ENCODE data around the gene METAP1D. TPM values are rescaled to one million over a fixed set of nuclear protein-coding genes. Genes with fewer than 3 reads are reported as not detected.

Gene METAP1D
- total RNA-seq, 2 donors from 2014 or later: 11.6 to 13.6 TPM

DNA sequence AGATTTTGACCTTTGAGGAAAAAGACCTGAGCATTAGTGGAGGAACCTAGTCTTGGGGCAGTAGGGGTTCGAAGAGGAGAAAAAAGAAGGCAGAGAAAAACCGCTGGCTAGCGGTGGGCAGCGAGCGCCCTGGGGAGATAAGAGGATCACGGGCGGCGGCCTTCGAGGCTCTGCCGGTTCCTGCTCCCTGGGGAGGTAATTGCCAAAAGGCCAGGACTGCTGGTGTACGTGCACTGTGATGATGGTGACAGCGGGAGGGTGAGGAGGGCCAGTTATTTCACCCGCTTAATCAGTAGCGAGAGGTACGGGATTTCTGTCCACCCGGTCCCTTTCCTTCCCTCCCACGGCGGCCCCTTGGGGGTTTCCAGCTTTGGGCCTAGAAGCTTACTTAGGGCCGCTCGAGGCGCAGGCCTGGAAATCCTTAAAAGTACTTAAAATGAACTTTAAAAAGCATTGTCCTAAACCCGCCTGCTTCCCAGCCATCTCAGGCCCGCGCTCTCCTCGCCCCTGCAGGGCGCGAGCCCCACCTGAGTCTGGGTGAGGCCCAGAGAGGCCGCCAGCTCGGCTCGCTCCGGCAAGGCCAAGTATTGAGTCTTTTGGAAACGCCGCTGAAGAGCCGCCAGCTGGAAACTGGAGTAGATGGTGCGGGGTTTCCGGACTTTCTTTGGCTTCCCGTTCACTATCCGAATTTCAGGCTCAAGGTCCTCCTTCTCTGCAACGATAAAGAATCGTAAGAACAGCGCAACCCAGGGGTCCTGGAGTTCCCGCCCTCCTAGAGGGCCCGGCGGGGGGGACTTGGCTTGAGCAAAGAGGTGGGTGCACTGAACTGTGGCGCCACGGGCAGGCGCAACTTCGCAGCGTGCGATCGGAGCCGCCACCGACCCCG, 101.4 kb downstream of the METAP1D start:
- WGBS: 16% methylated on average over 44 of the region's 54 CpGs
- DNase-seq (ENCODE audit: low spot score): no peak
- no peak overlapping the region for H3K27ac ChIP-seq
- H3K4me1 ChIP-seq (replicated peaks): peaks cover 11% of the 10 kb centered on the region
- peaks cover 66% of the 10 kb centered on the region for H3K27me3 ChIP-seq (replicated peaks; ENCODE audit: insufficient read depth)
- H3K36me3 ChIP-seq: no peaks in the 10 kb centered on the region
- no peak for TF ChIP-seq POLR2AphosphoS5 (IDR thresholded peaks at IDR 0.05)
- no peak for TF ChIP-seq POLR2A (IDR thresholded peaks at IDR 0.05)
- H3K9me3 ChIP-seq: no peaks in the 10 kb centered on the region
- no peak overlapping the region for H3K4me3 ChIP-seq
- intact Hi-C loops (cut with DNase I): loop anchor here (10.0 kb wide), 1 partner anchor 526 kb away; no protein-coding TSS in a partner anchor

DNA sequence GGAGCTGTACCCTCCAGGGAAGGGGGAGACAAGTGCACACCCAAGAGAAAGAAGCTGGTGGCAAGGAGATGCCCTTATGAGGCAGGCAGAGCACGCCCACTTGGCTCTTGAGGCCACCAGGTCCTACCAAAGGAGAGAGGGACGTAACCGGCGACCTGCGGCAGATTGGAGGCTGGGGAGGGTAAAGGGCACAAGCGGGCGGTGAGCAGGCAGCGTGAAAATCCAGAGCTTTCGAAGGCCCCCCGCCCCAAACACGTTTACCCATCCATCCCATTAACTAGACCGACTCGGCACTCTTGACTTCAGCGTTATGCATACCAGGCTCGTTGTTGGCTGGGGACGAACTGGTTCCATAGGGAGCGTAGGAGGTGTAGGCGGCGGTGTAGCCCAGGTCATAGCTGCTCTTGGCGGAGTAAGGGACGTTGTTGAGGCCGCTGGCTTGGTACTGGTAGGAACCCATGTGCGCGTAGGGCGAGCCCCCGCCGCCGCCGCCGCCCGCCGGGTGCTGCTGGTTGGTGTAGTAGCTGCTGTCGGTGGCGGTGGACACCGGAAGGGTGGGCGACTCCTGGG, 102.2 kb downstream of the METAP1D start:
- TF ChIP-seq POLR2AphosphoS5 (IDR thresholded peaks at IDR 0.05) (no peak), POLR2A (IDR thresholded peaks at IDR 0.05) (no peak)
- TF ChIP-seq, protein P1, sequence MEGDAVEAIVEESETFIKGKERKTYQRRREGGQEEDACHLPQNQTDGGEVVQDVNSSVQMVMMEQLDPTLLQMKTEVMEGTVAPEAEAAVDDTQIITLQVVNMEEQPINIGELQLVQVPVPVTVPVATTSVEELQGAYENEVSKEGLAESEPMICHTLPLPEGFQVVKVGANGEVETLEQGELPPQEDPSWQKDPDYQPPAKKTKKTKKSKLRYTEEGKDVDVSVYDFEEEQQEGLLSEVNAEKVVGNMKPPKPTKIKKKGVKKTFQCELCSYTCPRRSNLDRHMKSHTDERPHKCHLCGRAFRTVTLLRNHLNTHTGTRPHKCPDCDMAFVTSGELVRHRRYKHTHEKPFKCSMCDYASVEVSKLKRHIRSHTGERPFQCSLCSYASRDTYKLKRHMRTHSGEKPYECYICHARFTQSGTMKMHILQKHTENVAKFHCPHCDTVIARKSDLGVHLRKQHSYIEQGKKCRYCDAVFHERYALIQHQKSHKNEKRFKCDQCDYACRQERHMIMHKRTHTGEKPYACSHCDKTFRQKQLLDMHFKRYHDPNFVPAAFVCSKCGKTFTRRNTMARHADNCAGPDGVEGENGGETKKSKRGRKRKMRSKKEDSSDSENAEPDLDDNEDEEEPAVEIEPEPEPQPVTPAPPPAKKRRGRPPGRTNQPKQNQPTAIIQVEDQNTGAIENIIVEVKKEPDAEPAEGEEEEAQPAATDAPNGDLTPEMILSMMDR (IDR thresholded peaks at IDR 0.05): no peak
- 5% methylated on average over 24 of the region's 36 CpGs for WGBS
- no peak for DNase-seq (ENCODE audit: low spot score)
- H3K27ac ChIP-seq: no peak overlapping the region
- H3K9me3 ChIP-seq: no peaks in the 10 kb centered on the region
- no peaks in the 10 kb centered on the region for H3K36me3 ChIP-seq
- peaks cover 10% of the 10 kb centered on the region for H3K4me1 ChIP-seq (replicated peaks)
- peak overlapping the region in 1 of 2 donors; percentile 37 for H3K4me3 ChIP-seq
- H3K27me3 ChIP-seq (replicated peaks; ENCODE audit: insufficient read depth): peaks cover 62% of the 10 kb centered on the region
- intact Hi-C loops (cut with DNase I): loop anchor here (10.0 kb wide), 1 partner anchor 527 kb away; no protein-coding TSS in a partner anchor

DNA sequence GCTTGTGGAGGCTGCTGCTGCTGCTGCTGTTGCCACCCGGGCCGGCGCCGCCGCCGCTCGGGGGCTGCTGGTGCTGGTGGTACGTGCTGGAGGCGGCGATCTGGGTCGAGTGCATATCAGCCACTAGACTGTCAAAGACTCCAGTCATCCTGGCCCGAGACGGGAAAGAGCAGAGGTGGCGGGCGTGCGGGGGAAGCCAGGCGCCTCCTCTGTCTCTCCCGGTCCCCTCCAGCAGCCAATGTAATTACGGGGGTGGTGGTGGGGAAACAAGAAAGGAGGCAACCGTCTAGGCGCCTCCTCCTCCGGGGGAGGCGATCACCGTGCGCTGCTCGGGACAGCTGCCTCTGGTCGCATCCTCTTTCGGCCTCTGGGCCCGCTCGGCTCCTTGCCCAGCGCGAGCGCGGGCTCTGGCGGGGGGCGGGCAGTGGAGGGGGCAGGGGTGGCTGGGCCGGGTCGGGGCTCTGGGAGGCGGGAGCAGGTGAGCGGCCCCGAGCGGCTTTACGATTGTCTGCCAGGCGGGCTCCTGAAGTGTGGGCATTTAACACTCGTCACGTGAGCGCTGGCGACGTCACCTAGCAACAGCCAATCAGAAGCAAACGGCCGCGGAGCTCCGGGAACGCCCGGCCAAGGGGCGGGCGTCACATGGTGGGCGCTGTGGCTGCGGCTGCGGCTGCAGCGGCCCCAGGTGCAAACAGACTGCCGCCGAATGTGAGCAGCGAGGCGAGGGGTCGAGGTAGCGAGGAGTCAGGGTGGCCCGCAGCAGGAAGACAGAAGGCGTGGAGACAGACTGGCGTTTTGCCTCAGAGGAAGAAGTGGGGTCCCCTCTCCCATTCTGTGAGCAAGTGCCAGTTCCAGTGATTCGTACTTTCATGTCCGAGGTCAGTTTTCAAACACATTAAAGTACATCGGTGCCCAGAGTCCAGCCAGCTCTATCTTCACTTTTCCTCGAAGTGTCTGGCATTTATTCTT, 102.9 kb downstream of the METAP1D start, which contains the start of gene DLX2:
DLX2 (minus strand) TSS at position 510 of the 969 bp plus-strand sequence; CDS start at position 148, 362 bp downstream.
- Histone ChIP-seq H3K4me1 (replicated peaks) (peaks cover 7% of the 10 kb centered on the region), H3K9me3 (no peaks in the 10 kb centered on the region), H3K36me3 (no peaks in the 10 kb centered on the region), H3K4me3 (peak within 1 kb of the TSS; percentile 18 to 37), H3K27me3 (replicated peaks; ENCODE audit: insufficient read depth) (peaks cover 59% of the 10 kb centered on the region), H3K27ac (no peak within 1 kb of the TSS)
- DNase-seq (ENCODE audit: low spot score): peak; percentile 63
- TF ChIP-seq POLR2A (IDR thresholded peaks at IDR 0.05): no peak
- TF ChIP-seq POLR2AphosphoS5 (IDR thresholded peaks at IDR 0.05): peak; percentile 56
- TF ChIP-seq, protein P1 (IDR thresholded peaks at IDR 0.05): no peak
- WGBS: 1% methylated on average over 73 of the region's 74 CpGs
- intact Hi-C loops (cut with DNase I): loop anchor here (10.0 kb wide), 1 partner anchor 528 kb away; no protein-coding TSS in a partner anchor

DNA sequence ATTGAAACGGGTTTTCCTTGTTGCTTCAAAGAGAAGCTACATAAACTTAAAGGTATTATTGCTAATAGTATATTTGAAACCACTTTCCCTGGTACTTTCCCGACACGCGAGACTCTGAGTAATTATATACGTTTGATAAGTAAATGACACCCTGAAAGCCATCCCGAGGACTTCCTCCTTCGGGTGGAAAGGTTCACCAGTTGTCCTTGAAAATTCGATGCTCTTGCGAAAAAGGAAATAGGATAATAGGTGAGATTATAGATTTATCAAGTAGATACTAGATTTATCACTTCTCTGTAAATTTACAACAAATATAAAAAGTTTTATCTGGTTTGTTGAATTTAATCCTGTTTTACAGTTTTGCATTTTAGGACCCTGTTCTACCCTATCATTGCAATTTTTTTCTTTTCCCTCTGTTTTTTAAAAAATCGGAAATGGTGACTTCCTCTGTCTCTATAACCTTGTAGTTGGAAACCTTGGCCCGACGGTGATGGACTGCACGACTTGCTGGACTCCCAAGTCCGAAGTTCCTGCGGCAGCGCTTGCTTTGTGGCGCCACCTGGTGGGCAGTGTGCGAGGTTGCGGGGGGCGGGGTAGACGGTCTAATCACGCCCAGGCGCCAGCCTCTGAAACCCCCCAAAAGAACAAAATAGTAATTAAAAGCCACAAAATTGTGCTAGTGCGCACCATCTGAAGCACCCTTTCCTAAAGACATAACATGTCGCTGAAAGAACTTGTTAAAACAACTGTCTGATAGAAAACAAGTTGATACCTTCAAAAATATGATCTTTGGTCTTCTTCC, 103.9 kb downstream of the METAP1D start:
- no peaks in the 10 kb centered on the region for H3K9me3 ChIP-seq
- H3K27me3 ChIP-seq (replicated peaks; ENCODE audit: insufficient read depth): peaks cover 53% of the 10 kb centered on the region
- 4% methylated on average over 25 of the region's 25 CpGs for WGBS
- intact Hi-C loops (cut with DNase I): loop anchor here (10.0 kb wide), 1 partner anchor 529 kb away; no protein-coding TSS in a partner anchor
- H3K36me3 ChIP-seq: no peaks in the 10 kb centered on the region
- peaks cover 7% of the 10 kb centered on the region for H3K4me1 ChIP-seq (replicated peaks)
- H3K4me3 ChIP-seq: peak overlapping the region in 1 of 2 donors; percentile 18
- peak; percentile 55 for DNase-seq (ENCODE audit: low spot score)
- H3K27ac ChIP-seq: no peak overlapping the region
- TF ChIP-seq POLR2A (IDR thresholded peaks at IDR 0.05) (no peak), POLR2AphosphoS5 (IDR thresholded peaks at IDR 0.05) (peak; percentile 29)
- TF ChIP-seq, protein P1 (IDR thresholded peaks at IDR 0.05): peak; percentile 19 to 77 (median 69)

Measured in prostate gland (tissue), 2 donors.